ENCODE measurements around the gene PPARG. TPM values are rescaled to one million over a fixed set of nuclear protein-coding genes. Genes with fewer than 3 reads are reported as not detected.

PPARG gene
- total RNA-seq, 1 experiment from 2014 or later = 7.1 TPM

GRCh38 chr3:12287727-12288181 is 1.1 kb upstream of the PPARG start:
- no TSS peak for BruUV-seq (replicated peaks)
- intact Hi-C loops (cut with micrococcal nuclease) = loop anchor here (1.0 to 5.0 kb wide), 4 partner anchors 93 to 191 kb away; no protein-coding TSS in a partner anchor
- no peaks in the 10 kb centered on the region for H3K27me3 Mint-ChIP-seq (ENCODE audit: insufficient read depth, unreplicated experiment)
- ChIA-PET POLR2A (no interaction called here), CTCF (interaction anchor here (0.6 kb wide), 2 partner anchors 73 to 192 kb away, joined by 3 read pairs; no protein-coding TSS in a partner anchor)
- no peaks in the 10 kb centered on the region for H3K9me3 Mint-ChIP-seq (ENCODE audit: unreplicated experiment)
- H3K4me3 Mint-ChIP-seq (ENCODE audit: unreplicated experiment) = peak overlapping the region; percentile 70
- peak; percentile 42 for DNase-seq (ENCODE audit: unreplicated experiment)
- H3K27ac Mint-ChIP-seq (ENCODE audit: low read depth, unreplicated experiment) = no peak overlapping the region
- no peaks in the 10 kb centered on the region for H3K36me3 Mint-ChIP-seq (ENCODE audit: insufficient read depth, unreplicated experiment)
- no peak for TF ChIP-seq CTCF (IDR thresholded peaks at IDR 0.05; ENCODE audit: unreplicated experiment)
- peaks cover 5% of the 10 kb centered on the region for H3K4me1 Mint-ChIP-seq (ENCODE audit: insufficient read depth, unreplicated experiment)

- CTCF ChIA-PET = no interaction called here
- POLR2A ChIA-PET = no interaction called here
- peaks cover 5% of the 10 kb centered on the region for H3K4me1 Mint-ChIP-seq (ENCODE audit: insufficient read depth, unreplicated experiment)
- H3K9me3 Mint-ChIP-seq (ENCODE audit: unreplicated experiment) = no peaks in the 10 kb centered on the region
- intact Hi-C loops (cut with micrococcal nuclease) = loop anchor here (2.0 to 5.0 kb wide), 2 partner anchors 112 to 189 kb away; no protein-coding TSS in a partner anchor
- no peaks in the 10 kb centered on the region for H3K36me3 Mint-ChIP-seq (ENCODE audit: insufficient read depth, unreplicated experiment)
- DNase-seq (ENCODE audit: unreplicated experiment) = no peak
- no peak for TF ChIP-seq CTCF (IDR thresholded peaks at IDR 0.05; ENCODE audit: unreplicated experiment)
- H3K27me3 Mint-ChIP-seq (ENCODE audit: insufficient read depth, unreplicated experiment) = no peaks in the 10 kb centered on the region
- BruUV-seq (replicated peaks) = no TSS peak
- no peak overlapping the region for H3K27ac Mint-ChIP-seq (ENCODE audit: low read depth, unreplicated experiment)
- H3K4me3 Mint-ChIP-seq (ENCODE audit: unreplicated experiment) = peak overlapping the region; percentile 70
Measured at GRCh38 chr3:12289524-12289923, 654 bp downstream of the PPARG start.

GRCh38 chr3:12292770-12293169 is 3.9 kb downstream of the PPARG start:
- Mint-ChIP-seq H3K4me3 (ENCODE audit: unreplicated experiment) (no peak overlapping the region), H3K9me3 (ENCODE audit: unreplicated experiment) (no peaks in the 10 kb centered on the region), H3K36me3 (ENCODE audit: insufficient read depth, unreplicated experiment) (no peaks in the 10 kb centered on the region), H3K27me3 (ENCODE audit: insufficient read depth, unreplicated experiment) (no peaks in the 10 kb centered on the region), H3K4me1 (ENCODE audit: insufficient read depth, unreplicated experiment) (peaks cover 5% of the 10 kb centered on the region), H3K27ac (ENCODE audit: low read depth, unreplicated experiment) (no peak overlapping the region)
- CTCF ChIA-PET = no interaction called here
- intact Hi-C loops (cut with micrococcal nuclease) = no loop called here
- no peak for DNase-seq (ENCODE audit: unreplicated experiment)
- POLR2A ChIA-PET = no interaction called here
- no TSS peak for BruUV-seq (replicated peaks)
- TF ChIP-seq CTCF (IDR thresholded peaks at IDR 0.05; ENCODE audit: unreplicated experiment) = no peak

- no peaks in the 10 kb centered on the region for H3K4me1 Mint-ChIP-seq (ENCODE audit: insufficient read depth, unreplicated experiment)
- no TSS peak for BruUV-seq (replicated peaks)
- peak; percentile 46 for DNase-seq (ENCODE audit: unreplicated experiment)
- no peaks in the 10 kb centered on the region for H3K9me3 Mint-ChIP-seq (ENCODE audit: unreplicated experiment)
- H3K27ac Mint-ChIP-seq (ENCODE audit: low read depth, unreplicated experiment) = no peak overlapping the region
- ChIA-PET CTCF (interaction anchor here (0.7 to 0.8 kb wide), 2 partner anchors 119 to 320 kb away, joined by 3 to 4 read pairs; no protein-coding TSS in a partner anchor), POLR2A (interaction anchor here (0.5 to 1.1 kb wide), 2 partner anchors 213 to 259 kb away, joined by 3 read pairs; no protein-coding TSS in a partner anchor)
- no peaks in the 10 kb centered on the region for H3K27me3 Mint-ChIP-seq (ENCODE audit: insufficient read depth, unreplicated experiment)
- H3K36me3 Mint-ChIP-seq (ENCODE audit: insufficient read depth, unreplicated experiment) = no peaks in the 10 kb centered on the region
- intact Hi-C loops (cut with micrococcal nuclease) = no loop called here
- no peak overlapping the region for H3K4me3 Mint-ChIP-seq (ENCODE audit: unreplicated experiment)
- no peak for TF ChIP-seq CTCF (IDR thresholded peaks at IDR 0.05; ENCODE audit: unreplicated experiment)
Measured at GRCh38 chr3:12294885-12295580, 6.2 kb downstream of the PPARG start.

All from MCF 10A (cell line).